Caki2 (cell line): ENCODE measurements around the gene FREM3. TPM values are rescaled to one million over a fixed set of nuclear protein-coding genes. Genes with fewer than 3 reads are reported as not detected.
"Not testable (repeated sequence)": the region's sequence is repeated elsewhere in the genome, so short reads cannot be mapped to it uniquely, and the experiment has no call there.

Experiments
- DNase-seq: peaks from one replicate; pipeline ENCODE4 v3.0.0-alpha.2; 2015; ENCODE audit warnings: low read depth
- in situ Hi-C: cut with HindIII; loops from 2 replicates; pipeline ENCODE4 v1.10.0; 2016; ENCODE audit warnings: low sequenced_read_pairs, low pct_unique_long_range_greater_than_20kb, mixed read lengths
- total RNA-seq: library from RNA; depleted of rRNA; stranded (reverse); fragments of >200 nt; shearing (Covaris generic); gene quantifications from 2 replicates; pipeline ENCODE4 v1.2.3, GENCODE V29; 2014; ENCODE audit warnings: low replicate concordance; rRNA removed

The FREM3 gene
- total RNA-seq, 1 experiment from 2014 or later = not detected

DNA sequence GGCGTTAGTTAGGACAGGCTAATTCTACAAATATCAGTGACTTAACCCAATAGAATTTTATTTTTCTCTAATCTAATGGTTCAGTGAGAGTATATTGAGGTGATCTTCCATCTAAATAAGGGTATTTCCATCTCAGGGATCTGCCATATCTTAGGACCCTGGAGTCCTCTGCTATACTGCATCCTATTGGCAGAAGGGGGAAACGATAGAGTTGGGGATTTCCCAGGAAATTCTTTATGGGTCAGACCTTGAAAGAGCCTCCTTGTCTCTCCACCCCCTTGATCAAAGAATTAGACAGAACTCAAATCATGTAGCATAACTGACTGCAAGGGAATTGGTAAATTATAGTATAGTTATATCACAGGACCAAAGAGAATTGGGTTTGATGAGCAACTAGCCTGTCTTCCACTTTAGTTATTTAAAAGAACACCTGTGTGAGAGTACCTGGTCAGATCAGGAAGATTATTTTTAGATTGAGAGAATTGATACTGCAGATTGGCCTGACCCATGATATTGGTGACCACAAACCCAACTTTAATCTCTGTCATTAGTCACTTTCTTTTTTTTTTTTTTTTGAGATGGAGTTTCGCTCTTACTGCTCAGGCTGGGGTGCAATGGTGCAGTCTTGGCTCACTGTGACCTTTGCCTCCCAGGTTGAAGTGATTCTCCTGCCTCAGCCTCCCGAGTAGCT, 161.4 kb downstream of the FREM3 start:
- DNase-seq = no peak
- in situ Hi-C loops = no loop called here

DNA sequence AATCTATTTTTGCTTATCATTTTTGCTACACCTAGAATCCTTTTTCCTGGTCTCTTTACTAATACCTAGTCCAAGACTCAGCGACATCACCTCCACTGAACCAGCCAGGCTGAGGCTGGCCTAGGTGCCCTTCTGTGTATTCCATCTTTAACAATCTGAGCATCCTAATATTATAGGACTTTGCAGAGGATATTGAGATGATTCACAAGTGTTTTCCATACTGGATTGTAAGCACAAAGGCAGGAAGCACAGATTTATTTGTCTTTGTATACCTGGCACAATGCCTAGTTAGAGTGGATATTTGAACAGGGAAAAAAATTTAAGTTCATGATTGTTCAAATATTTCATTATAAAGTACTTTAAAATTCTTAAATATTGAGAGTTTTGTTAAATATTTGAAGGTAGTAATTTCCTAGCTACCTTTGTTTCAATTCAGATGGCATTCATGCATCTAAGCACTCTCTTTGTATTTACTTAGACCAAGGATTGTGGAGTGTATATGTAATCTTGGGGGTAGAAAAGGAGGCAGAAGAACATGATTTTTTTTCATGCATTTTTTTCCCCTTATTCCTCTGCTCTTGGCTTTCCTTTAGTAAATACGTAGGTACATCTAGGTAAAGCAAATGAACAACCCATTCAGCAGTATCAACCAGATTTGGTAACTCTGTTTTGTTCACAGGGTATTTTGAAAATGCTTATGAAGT, 168.5 kb downstream of the FREM3 start:
- in situ Hi-C loops = no loop called here
- no peak for DNase-seq

DNA sequence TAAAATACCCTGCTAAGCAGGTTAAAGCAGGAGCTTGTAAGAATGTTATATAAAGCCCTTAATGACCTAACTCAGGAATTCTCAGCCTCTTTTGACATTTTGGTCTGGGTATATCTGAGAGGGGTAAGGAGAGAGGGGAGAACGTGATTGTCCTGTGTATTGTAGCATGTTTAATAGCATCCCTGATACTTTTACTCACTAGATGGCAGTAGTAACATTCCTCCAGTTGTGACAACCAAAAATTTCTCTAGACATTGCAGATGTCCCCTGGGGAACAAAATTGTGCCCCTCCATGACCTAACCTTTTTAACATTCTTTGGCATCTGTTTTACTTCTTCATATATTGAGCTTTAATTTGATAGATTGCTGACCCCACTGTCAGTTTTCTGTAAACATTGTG, 169.1 kb downstream of the FREM3 start:
- in situ Hi-C loops = no loop called here
- no peak for DNase-seq

DNA sequence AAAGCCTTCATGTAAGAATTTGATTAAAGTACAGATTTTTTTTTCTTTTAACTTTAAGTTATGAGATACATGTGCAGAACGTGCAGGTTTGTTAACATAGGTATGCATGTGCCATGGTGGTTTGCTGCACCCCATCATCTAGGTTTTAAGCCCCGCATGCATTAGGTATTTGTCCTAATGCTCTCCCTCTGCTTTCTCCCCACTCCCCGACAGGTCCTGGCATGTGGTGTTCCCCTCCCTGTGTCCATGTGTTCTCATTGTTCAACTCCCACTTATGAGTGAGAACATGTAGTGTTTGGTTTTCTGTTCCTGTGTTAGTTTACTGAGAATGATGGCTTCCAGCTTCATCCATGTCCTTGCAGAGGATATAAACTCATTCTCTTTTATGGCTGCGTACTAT, 172.4 kb downstream of the FREM3 start:
- DNase-seq, in situ Hi-C loops: not testable (repeated sequence)

Other genes with a start within 250 kb of the FREM3 start
- 22.8 and 31.8 TPM in 2 replicates for gene SMARCA5, start 187.0 kb downstream of the FREM3 start, total RNA-seq
- gene GYPE, start 204.9 kb upstream of the FREM3 start, total RNA-seq = not detected in 2 replicates